HEK293 (cell line): ENCODE results near the gene HEXIM1.
A peak's percentile ranks its signal among the peaks of the same experiment; 100 is the strongest.

Source experiments
- AEBP2 ChIP-seq: fragments of 450-650 bp; formaldehyde crosslinking; IDR thresholded peaks from 2 replicates; pipeline ENCODE4 v1.5.1; 2016; ENCODE audit warnings: missing biosample characterization, missing genetic modification characterization, borderline replicate concordance
- BCL11B ChIP-seq: fragments of 450-650 bp; formaldehyde crosslinking; IDR thresholded peaks from 2 replicates; pipeline ENCODE4 v1.5.1; 2016; ENCODE audit warnings: low read depth, missing biosample characterization, missing genetic modification characterization
- KLF1 ChIP-seq: fragments of 450-650 bp; formaldehyde crosslinking; IDR thresholded peaks from 2 replicates; pipeline ENCODE4 v1.5.1; 2016; ENCODE audit warnings: missing biosample characterization, missing genetic modification characterization
- KLF7 ChIP-seq: fragments of 450-650 bp; formaldehyde crosslinking; IDR thresholded peaks from 2 replicates; pipeline ENCODE4 v1.5.1; 2016; ENCODE audit warnings: missing biosample characterization, missing genetic modification characterization, borderline replicate concordance
- OVOL3 ChIP-seq: fragments of 450-650 bp; formaldehyde crosslinking; IDR thresholded peaks from 2 replicates; pipeline ENCODE4 v1.5.1; 2016; ENCODE audit warnings: missing biosample characterization, missing genetic modification characterization
- RBAK ChIP-seq: fragments of 450-650 bp; formaldehyde crosslinking; IDR thresholded peaks from 2 replicates; pipeline ENCODE4 v1.5.1; 2016; ENCODE audit warnings: missing biosample characterization, missing genetic modification characterization
- REPIN1 ChIP-seq: fragments of 450-650 bp; formaldehyde crosslinking; IDR thresholded peaks from 2 replicates; pipeline ENCODE4 v1.5.1; 2017; ENCODE audit warnings: missing biosample characterization, missing genetic modification characterization, low read depth
- SCRT2 ChIP-seq: fragments of 450-650 bp; formaldehyde crosslinking; IDR thresholded peaks from 2 replicates; pipeline ENCODE4 v1.5.1; 2016; ENCODE audit warnings: missing biosample characterization, missing genetic modification characterization
- SETDB1 ChIP-seq: IDR thresholded peaks from one replicate; pipeline ENCODE4 v1.6.1; 2017; ENCODE audit warnings: mild to moderate bottlenecking, low read length, moderate library complexity, mixed read lengths; ENCODE audit not compliant: insufficient read length
- SP7 ChIP-seq: fragments of 450-650 bp; formaldehyde crosslinking; IDR thresholded peaks from 2 replicates; pipeline ENCODE4 v1.5.1; 2016; ENCODE audit warnings: missing biosample characterization, missing genetic modification characterization
- TCF7L2 ChIP-seq: IDR thresholded peaks from 2 replicates; pipeline ENCODE4 v1.6.1; 2011; ENCODE audit warnings: low read depth, mild to moderate bottlenecking, inconsistent platforms, low read length, moderate library complexity, borderline replicate concordance
- YY1 ChIP-seq: fragments of 450-650 bp; formaldehyde crosslinking; IDR thresholded peaks from 2 replicates; pipeline ENCODE4 v1.5.1; 2018; ENCODE audit warnings: missing biosample characterization, missing genetic modification characterization
- ZBTB1 ChIP-seq: fragments of 450-650 bp; formaldehyde crosslinking; IDR thresholded peaks from 2 replicates; pipeline ENCODE4 v1.5.1; 2016; ENCODE audit warnings: missing biosample characterization, missing genetic modification characterization
- ZBTB8A ChIP-seq: fragments of 450-650 bp; formaldehyde crosslinking; IDR thresholded peaks from 2 replicates; pipeline ENCODE4 v1.5.1; 2016; ENCODE audit warnings: missing biosample characterization, missing genetic modification characterization
- ZEB2 ChIP-seq: fragments of 450-650 bp; formaldehyde crosslinking; IDR thresholded peaks from 2 replicates; pipeline ENCODE4 v1.5.1; 2016; ENCODE audit warnings: missing biosample characterization, missing genetic modification characterization
- ZIC2 ChIP-seq: fragments of 450-650 bp; formaldehyde crosslinking; IDR thresholded peaks from 2 replicates; pipeline ENCODE4 v1.5.1; 2016; ENCODE audit warnings: missing biosample characterization, missing genetic modification characterization
- ZNF10 ChIP-seq: fragments of 450-650 bp; formaldehyde crosslinking; IDR thresholded peaks from 2 replicates; pipeline ENCODE4 v1.5.1; 2017; ENCODE audit warnings: missing biosample characterization, missing genetic modification characterization
- ZNF121 ChIP-seq: fragments of 450-650 bp; formaldehyde crosslinking; IDR thresholded peaks from 2 replicates; pipeline ENCODE4 v1.5.1; 2016; ENCODE audit warnings: missing biosample characterization, missing genetic modification characterization
- ZNF16 ChIP-seq: fragments of 450-650 bp; formaldehyde crosslinking; IDR thresholded peaks from 2 replicates; pipeline ENCODE4 v1.5.1; 2016; ENCODE audit warnings: low read depth, missing biosample characterization, missing genetic modification characterization
- ZNF175 ChIP-seq: fragments of 450-650 bp; formaldehyde crosslinking; IDR thresholded peaks from 2 replicates; pipeline ENCODE4 v1.5.1; 2016; ENCODE audit warnings: missing biosample characterization, missing genetic modification characterization
- ZNF18 ChIP-seq: fragments of 450-650 bp; formaldehyde crosslinking; IDR thresholded peaks from 2 replicates; pipeline ENCODE4 v1.5.1; 2016; ENCODE audit warnings: missing biosample characterization, missing genetic modification characterization
- ZNF211 ChIP-seq: fragments of 450-650 bp; formaldehyde crosslinking; IDR thresholded peaks from 2 replicates; pipeline ENCODE4 v1.5.1; 2016; ENCODE audit warnings: low read depth, missing biosample characterization, missing genetic modification characterization
- ZNF248 ChIP-seq: fragments of 450-650 bp; formaldehyde crosslinking; IDR thresholded peaks from 2 replicates; pipeline ENCODE4 v1.5.1; 2017; ENCODE audit warnings: missing biosample characterization, missing genetic modification characterization
- ZNF274 ChIP-seq, 2 experiments: fragments of 200-500 bp in 1 of 2; fragments of 450-650 bp in 1 of 2; sonication (Bioruptor generic) in 1 of 2; formaldehyde crosslinking in 1 of 2; IDR thresholded peaks; 2 replicates each; pipeline versions ENCODE4 v1.5.1 to v1.6.1; 2014 to 2016; ENCODE audit warnings: borderline replicate concordance in 1 of 2, inconsistent platforms in 1 of 2, low read length in 1 of 2, missing biosample characterization in 1 of 2, missing genetic modification characterization in 1 of 2
- ZNF280C ChIP-seq: fragments of 450-650 bp; formaldehyde crosslinking; IDR thresholded peaks from 2 replicates; pipeline ENCODE4 v1.5.1; 2016; ENCODE audit warnings: missing biosample characterization, missing genetic modification characterization
- ZNF341 ChIP-seq: fragments of 450-650 bp; formaldehyde crosslinking; IDR thresholded peaks from 2 replicates; pipeline ENCODE4; 2016; ENCODE audit warnings: low read depth, missing biosample characterization, missing genetic modification characterization
- ZNF354C ChIP-seq: fragments of 450-650 bp; formaldehyde crosslinking; IDR thresholded peaks from 2 replicates; pipeline ENCODE4 v1.5.1; 2016; ENCODE audit warnings: missing biosample characterization, missing genetic modification characterization, low read depth, borderline replicate concordance
- ZNF37A ChIP-seq: fragments of 450-650 bp; IDR thresholded peaks from 2 replicates; pipeline ENCODE4 v1.5.1; 2018; ENCODE audit warnings: missing biosample characterization, missing genetic modification characterization
- ZNF548 ChIP-seq: fragments of 450-650 bp; formaldehyde crosslinking; IDR thresholded peaks from 2 replicates; pipeline ENCODE4 v1.5.1; 2016; ENCODE audit warnings: missing biosample characterization, missing genetic modification characterization
- ZNF580 ChIP-seq: fragments of 450-650 bp; formaldehyde crosslinking; IDR thresholded peaks from 2 replicates; pipeline ENCODE4 v1.5.1; 2016; ENCODE audit warnings: missing biosample characterization, missing genetic modification characterization
- ZNF600 ChIP-seq: fragments of 450-650 bp; formaldehyde crosslinking; IDR thresholded peaks from 2 replicates; pipeline ENCODE4 v1.5.1; 2016; ENCODE audit warnings: missing biosample characterization, missing genetic modification characterization
- ZNF660 ChIP-seq: fragments of 450-650 bp; IDR thresholded peaks from 2 replicates; pipeline ENCODE4 v1.5.1; 2018; ENCODE audit warnings: missing biosample characterization, mild to moderate bottlenecking, missing genetic modification characterization
- ZNF837 ChIP-seq: fragments of 450-650 bp; formaldehyde crosslinking; IDR thresholded peaks from 2 replicates; pipeline ENCODE4 v1.5.1; 2016; ENCODE audit warnings: missing biosample characterization, missing genetic modification characterization
- TF ChIP-seq, protein P1 (sequence below): fragments of 450-650 bp; formaldehyde crosslinking; IDR thresholded peaks from 2 replicates; pipeline ENCODE4 v1.5.1; 2016; ENCODE audit warnings: missing biosample characterization, missing genetic modification characterization

The HEXIM1 gene

GRCh38 chr17:45147581-45148182, 593 bp upstream of the HEXIM1 start (continued):
- TF ChIP-seq, protein P1, sequence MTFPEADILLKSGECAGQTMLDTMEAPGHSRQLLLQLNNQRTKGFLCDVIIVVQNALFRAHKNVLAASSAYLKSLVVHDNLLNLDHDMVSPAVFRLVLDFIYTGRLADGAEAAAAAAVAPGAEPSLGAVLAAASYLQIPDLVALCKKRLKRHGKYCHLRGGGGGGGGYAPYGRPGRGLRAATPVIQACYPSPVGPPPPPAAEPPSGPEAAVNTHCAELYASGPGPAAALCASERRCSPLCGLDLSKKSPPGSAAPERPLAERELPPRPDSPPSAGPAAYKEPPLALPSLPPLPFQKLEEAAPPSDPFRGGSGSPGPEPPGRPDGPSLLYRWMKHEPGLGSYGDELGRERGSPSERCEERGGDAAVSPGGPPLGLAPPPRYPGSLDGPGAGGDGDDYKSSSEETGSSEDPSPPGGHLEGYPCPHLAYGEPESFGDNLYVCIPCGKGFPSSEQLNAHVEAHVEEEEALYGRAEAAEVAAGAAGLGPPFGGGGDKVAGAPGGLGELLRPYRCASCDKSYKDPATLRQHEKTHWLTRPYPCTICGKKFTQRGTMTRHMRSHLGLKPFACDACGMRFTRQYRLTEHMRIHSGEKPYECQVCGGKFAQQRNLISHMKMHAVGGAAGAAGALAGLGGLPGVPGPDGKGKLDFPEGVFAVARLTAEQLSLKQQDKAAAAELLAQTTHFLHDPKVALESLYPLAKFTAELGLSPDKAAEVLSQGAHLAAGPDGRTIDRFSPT (tag by site-specific recombination): no peak
- TF ChIP-seq ZNF121 (tag by site-specific recombination) (no peak), ZBTB1 (tag by site-specific recombination) (no peak), TCF7L2 (peak; percentile 60; the same call in 1 of the 2 replicates), ZBTB8A (tag by site-specific recombination) (peak; percentile 36), ZNF600 (no peak), ZNF354C (tag by site-specific recombination) (no peak), SCRT2 (no peak), ZEB2 (tag by site-specific recombination) (peak; percentile 66), ZNF18 (tag by site-specific recombination) (peak; percentile 65), KLF7 (peak; percentile 90), RBAK (tag by site-specific recombination) (0 out of 2 replicates have a peak, but pooled peaks have one; percentile 53), BCL11B (0 out of 2 replicates have a peak, but pooled peaks have one; percentile 39), YY1 (tag by site-specific recombination) (peak; percentile 86), ZNF580 (tag by site-specific recombination) (peak; percentile 91; the same call in 1 of the 2 replicates), KLF1 (tag by site-specific recombination) (no peak), ZNF660 (tag by site-specific recombination) (peak; percentile 94), OVOL3 (tag by site-specific recombination) (peak; percentile 59; the same call in 1 of the 2 replicates), SP7 (tag by site-specific recombination) (peak; percentile 85), ZNF248 (tag by site-specific recombination) (no peak), ZNF211 (tag by site-specific recombination) (no peak), ZNF274 (IDR thresholded peaks at IDR 0.05; ENCODE audit: low read length) (no peak), ZNF274 (tag by site-specific recombination; IDR thresholded peaks at IDR 0.05; ENCODE audit: borderline replicate concordance) (no peak), ZNF280C (tag by site-specific recombination) (no peak), ZNF548 (tag by site-specific recombination) (no peak), ZNF16 (tag by site-specific recombination) (no peak), SETDB1 (no peak), ZNF837 (tag by site-specific recombination) (no peak), ZNF10 (peak; percentile 64), ZNF37A (tag by site-specific recombination) (no peak; the same call in 1 of the 2 replicates), ZNF175 (tag by site-specific recombination) (no peak), ZIC2 (no peak; the same call in 1 of the 2 replicates), AEBP2 (no peak), REPIN1 (tag by site-specific recombination) (peak; percentile 82; the same call in 1 of the 2 replicates), ZNF341 (0 out of 2 replicates have a peak, but pooled peaks have one; percentile 26)
